DOHH2 (cell line): ENCODE measurements around the gene BTBD7.

Source experiments
- H3F3A ChIP-seq: fragments of 200-600 bp; sonication (generic), shearing (Covaris generic); 2 replicates; pipeline ENCODE4 v1.6.0; 2016; ENCODE audit warnings: antibody characterized with exemption, mild to moderate bottlenecking; ENCODE audit not compliant: control insufficient read depth, insufficient read depth
- H3K27ac ChIP-seq: fragments of 200-600 bp; sonication (generic); 2 replicates; pipeline ENCODE4 v1.5.1; 2014; ENCODE audit warnings: low read depth, mild to moderate bottlenecking, low read length, moderate library complexity
- H3K27me3 ChIP-seq: fragments of 200-600 bp; sonication (generic); 2 replicates; pipeline ENCODE4 v1.6.1; 2014; ENCODE audit warnings: mild to moderate bottlenecking, low read length, mixed read lengths; ENCODE audit not compliant: control insufficient read depth
- H3K36me3 ChIP-seq: fragments of 200-600 bp; sonication (generic); 2 replicates; pipeline ENCODE4 v1.6.1; 2014; ENCODE audit warnings: mild to moderate bottlenecking, low read length, moderate library complexity, mixed read lengths; ENCODE audit not compliant: control insufficient read depth
- H3K4me1 ChIP-seq: fragments of 200-600 bp; sonication (generic); 2 replicates; pipeline ENCODE4 v1.6.1; 2014; ENCODE audit warnings: mild to moderate bottlenecking, low read length, mixed read lengths; ENCODE audit not compliant: control insufficient read depth
- H3K4me2 ChIP-seq: fragments of 200-600 bp; sonication (generic); 2 replicates; pipeline ENCODE4 v1.6.0; 2014; ENCODE audit warnings: mild to moderate bottlenecking, low read length, moderate library complexity
- H3K4me3 ChIP-seq: fragments of 200-600 bp; sonication (generic); 2 replicates; pipeline ENCODE4 v1.5.1; 2014; ENCODE audit warnings: mild to moderate bottlenecking, low read length, mixed read lengths
- H3K79me2 ChIP-seq: fragments of 200-600 bp; sonication (generic); 2 replicates; pipeline ENCODE4 v1.6.1; 2014; ENCODE audit warnings: mild to moderate bottlenecking, low read length, mixed read lengths; ENCODE audit not compliant: control insufficient read depth
- H3K9me2 ChIP-seq: fragments of 200-600 bp; sonication (generic); replicated peaks from 2 replicates; pipeline ENCODE4 v1.6.1; 2014; ENCODE audit warnings: mild to moderate bottlenecking, low read length, mixed read lengths; ENCODE audit not compliant: control insufficient read depth
- H3K9me3 ChIP-seq: fragments of 200-600 bp; sonication (generic); 2 replicates; pipeline ENCODE4 v1.6.1; 2014; ENCODE audit warnings: antibody characterized with exemption, low read length, mixed read lengths; ENCODE audit not compliant: control insufficient read depth, insufficient read depth
- H4K20me1 ChIP-seq: fragments of 200-600 bp; sonication (generic); 2 replicates; pipeline ENCODE4 v1.6.0; 2014; ENCODE audit warnings: low read depth, mild to moderate bottlenecking, antibody characterized with exemption, low read length, moderate library complexity; ENCODE audit not compliant: control insufficient read depth, insufficient read depth
- CTCF ChIP-seq: fragments of 200-600 bp; sonication (generic); IDR thresholded peaks from one replicate; pipeline ENCODE4 v1.5.1; 2014; ENCODE audit warnings: antibody characterized with exemption, mild to moderate bottlenecking, low read depth, low read length; ENCODE audit not compliant: poor library complexity, severe bottlenecking
- EZH2phosphoT487 ChIP-seq: fragments of 200-600 bp; sonication (generic); IDR thresholded peaks from 2 replicates; pipeline ENCODE4 v1.6.1; 2017; ENCODE audit warnings: borderline replicate concordance, mild to moderate bottlenecking, antibody characterized with exemption, low read length, moderate library complexity, mixed read lengths

BTBD7 gene

DNA sequence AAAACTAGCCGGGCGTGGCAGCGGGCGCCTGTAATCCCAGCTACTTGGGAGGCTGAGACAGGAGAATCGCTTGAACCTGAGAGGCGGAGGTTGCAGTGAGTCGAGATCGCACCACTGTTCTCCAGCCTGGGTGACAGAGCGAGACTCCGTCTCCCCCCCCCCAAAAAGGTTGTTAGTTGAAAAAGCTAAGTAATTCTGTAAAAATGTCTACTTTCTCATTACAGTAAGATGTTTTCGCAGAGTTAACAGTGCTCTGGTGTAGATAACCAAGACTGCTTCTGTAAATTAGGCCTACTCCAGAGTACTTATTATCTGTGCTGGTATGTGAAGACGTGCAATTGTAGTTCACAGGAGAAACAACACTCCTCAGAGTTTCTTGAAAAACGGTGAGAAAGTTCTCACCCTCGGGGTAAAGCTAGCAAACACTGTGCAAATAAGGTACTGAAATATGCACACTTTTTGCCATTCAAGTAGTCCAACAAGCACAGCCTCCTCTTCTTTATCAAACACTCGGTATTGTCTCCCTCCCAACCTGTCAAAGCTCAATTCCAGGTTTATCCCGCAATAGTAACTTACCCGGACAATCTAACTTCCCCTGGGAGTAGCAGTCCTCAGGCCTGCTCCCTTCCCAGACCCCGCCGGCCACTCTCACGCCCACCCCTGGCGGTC, 974 bp downstream of the BTBD7 start:
- H3K4me1 ChIP-seq, result peaks cover 35% of the 10 kb centered on the region
- no peak for TF ChIP-seq EZH2phosphoT487
- TF ChIP-seq CTCF, result no peak
- peaks cover 15% of the 10 kb centered on the region; the same call in 1 of the 2 replicates for H4K20me1 ChIP-seq
- peaks cover 7% of the 10 kb centered on the region; the same call in 1 of the 2 replicates for H3K9me3 ChIP-seq
- peak overlapping the region; percentile 74 for H3K4me2 ChIP-seq
- peaks cover 74% of the 10 kb centered on the region for H3K79me2 ChIP-seq
- no peak overlapping the region for H3K27ac ChIP-seq
- H3F3A ChIP-seq, result peaks cover 8% of the 10 kb centered on the region; the same call in 1 of the 2 replicates
- 0 out of 2 replicates have a peak, but pooled peaks cover 5% of the 10 kb centered on the region for H3K36me3 ChIP-seq
- H3K9me2 ChIP-seq, result no peaks in the 10 kb centered on the region; the same call in 1 of the 2 replicates
- H3K27me3 ChIP-seq, result no peaks in the 10 kb centered on the region
- H3K4me3 ChIP-seq, result peak overlapping the region; percentile 91

DNA sequence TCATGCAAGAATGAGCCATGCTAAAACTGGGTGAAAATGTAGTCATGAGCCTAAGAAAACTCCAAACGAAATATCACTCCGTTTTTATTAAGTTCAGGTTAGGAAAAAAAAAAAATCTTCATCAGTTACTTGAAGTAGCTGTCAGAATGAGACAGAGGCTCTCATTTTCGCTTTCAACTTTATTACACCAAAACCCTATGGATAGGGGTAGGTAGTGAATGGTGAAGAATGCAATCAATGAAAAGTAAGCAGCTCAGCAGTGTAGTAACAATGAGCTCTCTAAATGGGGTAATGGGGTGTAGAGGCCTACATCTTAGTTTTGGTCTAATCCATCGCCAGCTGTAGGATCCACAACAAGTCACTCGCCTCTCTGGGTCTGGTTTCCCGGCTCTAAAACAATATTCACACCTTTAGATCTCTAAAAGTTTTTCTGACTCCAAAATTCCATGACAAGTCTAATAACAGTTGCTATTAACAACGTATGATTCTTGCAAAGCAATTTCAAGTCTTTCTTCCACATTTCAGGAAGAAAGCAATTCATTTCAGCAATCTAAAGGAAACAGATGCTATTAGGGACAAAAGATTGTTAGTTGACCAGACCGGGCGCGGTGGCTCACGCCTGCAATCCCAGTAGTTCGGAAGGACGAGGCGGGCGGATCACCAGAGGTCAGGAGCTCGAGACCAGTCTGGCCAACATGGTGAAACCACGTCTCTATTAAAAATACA, 1.7 kb downstream of the BTBD7 start:
- Histone ChIP-seq H4K20me1 (peaks cover 15% of the 10 kb centered on the region; the same call in 1 of the 2 replicates), H3K4me2 (peak overlapping the region; percentile 74), H3K4me1 (peaks cover 35% of the 10 kb centered on the region), H3F3A (peaks cover 8% of the 10 kb centered on the region; the same call in 1 of the 2 replicates), H3K27ac (no peak overlapping the region), H3K4me3 (peak overlapping the region; percentile 91), H3K9me2 (no peaks in the 10 kb centered on the region; the same call in 1 of the 2 replicates), H3K36me3 (0 out of 2 replicates have a peak, but pooled peaks cover 5% of the 10 kb centered on the region), H3K79me2 (peaks cover 81% of the 10 kb centered on the region), H3K27me3 (no peaks in the 10 kb centered on the region), H3K9me3 (0 out of 2 replicates have a peak, but pooled peaks cover 4% of the 10 kb centered on the region)
- TF ChIP-seq CTCF (no peak), EZH2phosphoT487 (no peak)

DNA sequence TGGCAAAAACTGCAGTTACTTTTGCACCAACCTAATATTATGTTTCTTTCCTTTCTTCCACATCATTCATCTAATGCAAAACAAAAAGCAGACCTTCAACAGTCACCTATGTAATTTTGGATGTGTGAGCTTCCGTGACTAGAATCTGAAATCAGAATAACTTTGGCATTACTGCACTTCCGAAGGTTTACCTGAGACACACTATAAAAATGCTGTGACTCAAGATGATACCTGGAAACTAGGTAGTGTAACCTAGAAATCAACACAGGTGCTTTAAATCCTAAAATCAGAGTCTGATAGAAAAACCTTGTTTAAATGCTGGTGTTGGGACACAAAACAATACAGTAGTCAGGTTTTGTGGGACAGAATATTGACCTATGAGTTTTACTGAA, 2.2 kb downstream of the BTBD7 start:
- Histone ChIP-seq H3K36me3 (0 out of 2 replicates have a peak, but pooled peaks cover 5% of the 10 kb centered on the region), H3K4me2 (peak overlapping the region; percentile 74), H3K27ac (no peak overlapping the region), H3K4me1 (peaks cover 35% of the 10 kb centered on the region), H3K4me3 (peak overlapping the region; percentile 91), H4K20me1 (peaks cover 15% of the 10 kb centered on the region; the same call in 1 of the 2 replicates), H3K27me3 (no peaks in the 10 kb centered on the region), H3K9me2 (no peaks in the 10 kb centered on the region; the same call in 1 of the 2 replicates), H3K79me2 (peaks cover 87% of the 10 kb centered on the region), H3F3A (peaks cover 8% of the 10 kb centered on the region; the same call in 1 of the 2 replicates), H3K9me3 (no peaks in the 10 kb centered on the region)
- TF ChIP-seq EZH2phosphoT487 (no peak), CTCF (no peak)
